Left lobe of liver (tissue), 2 donors: ENCODE results near the gene SEMA4D. TPM values are rescaled to one million over a fixed set of nuclear protein-coding genes. Genes with fewer than 3 reads are reported as not detected.
A peak's percentile ranks its signal among the peaks of the same experiment; 100 is the strongest.

Experiments
- ATAC-seq: fragments of 200-7000 bp; cut with Tn5 transposase; one replicate; pipeline ENCODE4 v1.9.1; 2020; ENCODE audit warnings: mild to moderate bottlenecking, moderate library complexity
- DNase-seq: peaks from one replicate; pipeline ENCODE4 v3.0.0-alpha.2; 2020; ENCODE audit warnings: low spot score
- total RNA-seq: library from RNA; stranded (reverse); gene quantifications from one replicate; pipeline ENCODE4 v1.2.1, GENCODE V29; 2021
- donor health status: DM: no; HTN: no; CAD: no; lungs with moderate emphysema.
- donor health status: DM: no; HTN: yes; CAD: no.

The SEMA4D gene
- total RNA-seq, 1 donor from 2014 or later, result 3.9 TPM

DNA sequence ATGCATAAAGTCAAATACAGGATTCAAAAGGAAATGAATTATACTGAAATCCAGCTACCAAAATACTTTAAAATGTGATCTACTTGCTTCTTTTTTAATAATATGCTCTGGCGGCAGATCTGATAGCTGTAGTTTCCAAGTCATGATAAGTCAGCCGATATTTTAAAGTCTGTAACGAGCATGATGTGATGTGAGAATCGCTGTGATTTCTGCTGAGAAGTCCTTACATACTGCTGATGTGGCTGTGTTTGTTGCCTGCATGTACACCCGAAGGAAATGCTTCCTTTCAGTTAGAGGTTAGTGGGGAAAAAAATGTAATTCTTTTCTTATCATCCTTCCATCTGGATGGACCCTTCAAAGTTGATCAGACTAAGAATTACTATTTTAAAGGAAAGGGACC lies 4.8 kb upstream of the SEMA4D start:
- DNase-seq (no peak), ATAC-seq (no peak)

DNA sequence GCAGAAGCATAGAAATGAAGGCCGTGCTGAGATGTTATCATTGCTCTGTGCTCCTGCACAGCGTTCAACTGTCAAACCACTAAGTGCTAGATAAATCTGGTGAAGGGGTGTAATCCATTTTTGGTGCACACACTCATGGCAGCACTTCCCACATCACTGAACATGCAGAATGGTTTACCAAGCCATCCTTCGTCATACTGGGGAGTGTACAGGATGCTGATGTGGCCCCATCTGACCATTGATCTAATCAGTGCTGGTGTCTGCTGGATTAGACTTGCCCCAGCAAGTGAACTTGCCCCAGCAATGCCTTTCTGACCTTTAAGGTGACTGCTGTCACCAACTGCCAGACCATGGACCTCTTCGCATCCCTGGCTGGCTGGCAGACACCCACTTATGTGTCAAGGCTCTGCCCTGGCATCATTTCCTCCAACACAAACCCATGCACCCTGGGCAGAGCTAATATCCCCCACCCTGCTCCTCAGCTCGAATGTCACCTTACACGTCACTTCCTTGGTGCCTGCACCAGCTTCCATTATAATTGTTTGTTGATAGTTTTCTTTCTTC lies 4.2 kb upstream of the SEMA4D start:
- ATAC-seq, result no peak
- DNase-seq, result peak; percentile 39

DNA sequence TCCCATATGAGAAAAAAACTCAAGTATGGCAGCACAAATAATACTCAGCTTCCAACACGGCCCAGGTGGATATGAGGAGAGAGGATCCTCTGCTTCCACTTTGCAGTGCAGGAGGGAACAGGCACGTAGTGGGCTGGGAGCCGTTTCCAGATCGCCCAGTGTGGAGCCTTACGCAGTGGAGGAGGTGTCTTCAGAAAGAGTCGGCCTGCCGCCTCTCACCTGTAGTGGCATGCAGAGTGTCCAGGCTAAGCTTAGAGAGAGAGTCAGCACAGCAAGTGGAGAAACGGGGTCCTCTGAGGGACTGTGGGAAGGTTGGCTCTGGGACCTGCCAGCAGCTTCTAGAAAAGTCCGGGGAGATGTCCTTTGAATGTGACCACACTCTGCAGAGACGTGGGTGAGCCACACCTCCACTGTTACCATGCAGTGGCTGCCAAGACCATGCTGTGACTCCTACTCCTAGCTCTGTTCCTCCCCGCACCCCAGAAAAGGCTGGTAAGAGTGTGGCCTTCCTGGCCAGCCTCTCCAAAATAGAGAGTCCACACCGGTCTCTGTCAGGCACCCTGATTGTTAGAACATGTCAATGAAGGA lies 3.5 kb upstream of the SEMA4D start:
- no peak for ATAC-seq

DNA sequence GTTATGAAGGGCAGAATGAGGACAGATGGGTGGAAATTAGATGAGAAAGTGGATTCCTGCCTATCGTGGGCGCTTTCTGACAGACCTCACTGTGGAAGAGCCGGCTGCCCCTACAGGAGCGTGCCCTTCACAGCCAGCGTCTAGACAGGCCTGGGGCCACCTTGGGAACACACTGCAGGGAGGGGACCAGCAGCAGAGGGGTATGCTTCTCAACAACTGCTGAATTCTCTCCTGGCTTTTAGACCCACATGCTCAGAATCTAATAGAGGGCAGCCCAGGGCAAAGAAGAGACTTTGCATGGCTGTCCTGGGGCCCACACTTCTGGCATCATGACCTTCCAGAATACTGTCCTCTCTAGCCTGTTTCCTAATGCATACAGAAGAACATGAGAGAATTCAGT lies 2.1 kb upstream of the SEMA4D start:
- ATAC-seq (no peak), DNase-seq (peak; percentile 42)

More for the DNA sequence above, 3.5 kb upstream of the SEMA4D start:
- DNase-seq, result peak; percentile 35

DNA sequence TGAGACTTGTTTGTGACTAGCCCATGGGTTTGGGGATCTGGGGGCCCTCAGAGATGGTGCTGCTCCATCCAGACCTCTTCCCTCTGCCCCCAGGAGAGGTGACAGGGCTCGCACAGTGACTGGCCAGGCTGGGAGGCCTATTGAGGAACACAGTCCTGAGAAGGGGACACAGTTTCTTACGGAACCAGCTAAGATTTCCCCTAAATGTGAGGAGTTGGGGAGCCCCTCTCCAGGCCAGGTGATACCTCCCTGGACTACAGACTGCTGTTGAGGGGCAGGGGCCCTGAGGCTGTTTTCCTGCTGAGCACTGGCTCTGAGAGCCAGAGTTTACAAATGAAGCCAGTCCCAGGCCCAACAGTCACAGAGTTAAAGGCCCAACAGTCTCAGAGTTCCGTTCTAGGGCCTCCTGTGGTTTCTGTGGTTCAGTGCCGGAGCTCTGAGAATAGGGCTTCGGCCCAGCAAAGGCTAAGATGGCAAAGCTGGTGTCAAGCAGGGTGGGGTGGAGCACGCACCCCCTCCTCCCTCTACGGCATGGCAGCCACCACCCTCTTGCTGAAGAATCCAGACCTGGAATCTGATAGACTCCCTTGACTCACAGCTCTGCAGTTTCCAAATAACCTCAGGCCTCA lies 1.1 kb upstream of the SEMA4D start:
- DNase-seq, result peak; percentile 45
- ATAC-seq, result no peak

DNA sequence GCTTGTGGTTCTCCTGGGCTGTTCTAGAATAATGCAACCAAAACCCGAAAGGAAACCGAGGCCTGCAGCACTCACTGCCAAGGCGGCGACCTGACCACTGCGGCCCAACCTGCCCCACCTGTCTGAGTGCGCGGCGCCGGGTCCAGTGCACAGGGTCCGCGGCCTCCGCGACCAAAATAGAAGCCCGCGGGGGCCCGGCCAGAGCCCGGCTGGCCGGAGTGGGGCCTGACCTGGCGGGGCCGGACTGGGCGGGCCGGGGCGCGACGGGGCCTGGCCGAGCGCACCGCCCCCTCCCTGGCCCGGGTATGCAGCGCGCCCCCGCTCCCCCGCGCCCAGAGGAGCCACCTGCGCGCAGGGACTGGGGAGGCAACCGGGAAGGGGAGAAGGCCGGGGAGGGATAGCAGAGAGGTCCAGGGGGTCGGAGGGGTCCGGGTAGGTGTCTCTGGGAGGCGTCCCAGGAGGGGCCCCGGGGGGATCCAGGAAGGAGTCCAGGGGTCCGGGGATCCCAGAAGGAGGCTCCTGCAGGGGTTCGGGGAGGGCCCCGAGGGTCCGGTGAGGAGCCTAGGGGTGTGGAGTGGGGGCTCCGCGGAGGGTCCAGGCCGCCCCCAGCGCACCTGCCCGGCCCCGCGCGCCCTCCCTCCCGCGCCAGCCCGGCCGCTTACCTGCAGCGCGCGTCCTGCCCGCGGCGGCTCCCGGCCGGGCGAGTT lies 503 bp downstream of the SEMA4D start:
- DNase-seq, result no peak
- ATAC-seq, result peak; percentile 65

DNA sequence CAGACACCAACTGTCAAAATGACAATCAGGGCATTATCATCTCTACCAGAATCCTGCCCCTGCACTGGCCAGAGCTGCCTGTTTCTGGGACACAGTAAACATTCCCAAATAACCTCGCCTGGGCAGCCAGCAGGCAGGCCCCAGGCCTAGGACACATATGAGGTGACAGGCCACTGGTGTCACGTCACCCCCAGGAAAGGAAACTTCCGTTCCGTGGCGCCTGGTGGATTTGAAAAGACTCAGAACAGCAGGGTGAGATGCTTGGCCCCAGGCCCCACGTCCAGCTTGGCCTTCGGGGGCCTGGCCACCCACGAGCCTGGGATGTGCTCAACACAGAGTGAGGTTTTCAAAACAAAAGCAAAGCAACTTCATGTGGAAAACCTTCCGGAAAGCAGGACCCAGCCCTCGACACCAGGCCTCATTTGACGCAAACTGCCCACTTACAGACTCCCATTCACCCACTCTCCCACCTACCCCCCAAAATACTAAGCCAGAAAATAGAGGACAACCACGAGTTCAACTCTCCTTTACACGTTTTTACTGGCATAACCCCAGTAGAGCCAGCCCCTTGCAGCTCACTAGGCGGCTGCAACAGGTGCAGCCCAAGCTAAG lies 1.2 kb downstream of the SEMA4D start:
- ATAC-seq (no peak), DNase-seq (no peak)

DNA sequence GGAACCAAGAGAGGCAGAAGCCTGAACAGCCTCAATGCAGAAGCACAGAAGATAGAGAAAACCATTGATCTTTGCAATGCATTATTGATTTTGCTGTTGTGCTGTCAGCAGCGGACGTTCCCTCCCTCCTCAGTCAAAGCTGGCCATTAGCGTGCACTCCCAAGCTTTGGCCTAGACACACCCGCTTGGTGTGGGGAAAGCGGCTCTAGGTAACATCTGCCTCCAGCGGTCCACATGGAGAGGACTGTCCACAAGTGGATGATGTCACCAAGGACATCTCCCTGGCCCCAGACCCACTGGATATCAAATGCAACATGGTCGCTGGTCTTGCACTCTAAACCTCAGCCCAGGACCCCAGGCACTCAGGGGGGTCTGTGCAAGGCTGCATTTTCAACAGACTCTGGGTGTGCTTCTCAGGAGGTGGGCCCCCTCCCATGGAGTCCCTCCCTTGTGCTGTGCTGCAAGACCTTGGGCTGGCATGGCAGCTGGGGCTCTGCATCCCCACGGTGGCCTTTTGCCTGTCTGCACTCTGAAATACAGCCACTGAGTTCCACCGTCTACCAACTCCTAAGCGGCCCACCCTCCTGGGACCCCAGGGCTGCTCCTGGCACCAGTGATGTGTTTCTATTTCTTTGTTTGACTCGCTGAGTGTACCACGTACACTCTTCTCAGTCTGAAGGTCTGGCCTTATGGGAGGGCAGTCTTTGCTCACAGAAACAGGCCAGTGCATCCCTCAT lies 1.9 kb downstream of the SEMA4D start:
- DNase-seq, result peak; percentile 44
- ATAC-seq, result no peak

DNA sequence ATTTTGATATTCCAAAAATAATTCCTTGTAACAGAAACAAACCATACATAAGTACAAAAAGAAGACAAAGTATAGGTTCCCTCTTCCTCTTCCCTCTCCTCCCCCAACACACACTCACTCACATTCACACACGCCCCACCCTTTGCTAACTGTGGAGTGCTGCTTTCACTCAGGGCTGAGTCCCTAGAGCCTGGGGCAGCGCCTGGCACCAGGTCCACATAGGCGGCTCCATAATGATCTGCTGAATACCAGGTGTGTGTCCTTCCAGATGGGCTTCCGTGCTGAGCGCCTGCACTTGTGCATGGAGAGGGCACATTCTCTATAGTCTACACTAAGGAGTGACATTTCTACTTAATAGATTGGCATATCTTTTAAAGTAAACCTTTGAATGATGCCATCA lies 3.7 kb downstream of the SEMA4D start:
- ATAC-seq, result no peak

DNA sequence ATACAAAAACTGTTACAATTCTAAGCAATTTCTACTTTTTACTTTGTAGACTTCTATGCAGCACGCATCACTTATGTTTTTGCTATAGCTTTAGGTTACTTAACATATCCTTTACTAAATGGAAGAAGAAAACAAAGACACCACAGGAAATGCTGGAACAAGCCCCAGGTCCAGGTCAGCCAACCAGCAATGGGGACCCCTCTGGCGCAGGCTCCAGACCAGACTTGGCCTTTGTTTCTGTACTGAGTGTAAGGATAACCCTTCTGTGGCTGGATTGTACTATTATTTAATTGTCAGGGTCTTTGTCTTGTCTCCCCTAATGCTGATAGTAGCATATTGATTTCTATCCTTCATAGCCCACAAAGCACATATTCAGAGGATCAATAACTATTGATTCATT lies 4.2 kb downstream of the SEMA4D start:
- ATAC-seq, result no peak

More for the DNA sequence above, 3.7 kb downstream of the SEMA4D start:
- DNase-seq, result peak; percentile 37

DNA sequence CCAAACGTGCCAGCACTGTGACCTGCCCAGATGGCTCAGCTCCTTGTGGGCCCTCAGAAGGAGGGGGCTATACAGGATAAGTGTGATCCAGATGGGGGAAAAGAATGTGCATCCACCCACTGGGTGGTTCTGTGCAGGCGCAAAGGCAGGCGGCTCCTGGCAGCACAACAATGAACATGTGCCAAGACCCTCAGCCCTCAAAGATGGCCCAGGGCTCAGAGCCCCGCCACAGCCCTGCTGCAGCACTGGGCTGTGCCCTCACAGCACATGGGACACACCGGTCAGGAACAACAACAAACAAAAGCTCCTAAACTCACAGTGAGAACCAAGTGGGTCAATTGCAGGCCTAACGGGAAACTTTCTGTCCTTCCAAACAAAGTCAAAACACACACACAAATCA lies 4.7 kb downstream of the SEMA4D start:
- peak; percentile 41 for DNase-seq
- no peak for ATAC-seq

More for the DNA sequence above, 4.2 kb downstream of the SEMA4D start:
- peak; percentile 12 for DNase-seq

DNA sequence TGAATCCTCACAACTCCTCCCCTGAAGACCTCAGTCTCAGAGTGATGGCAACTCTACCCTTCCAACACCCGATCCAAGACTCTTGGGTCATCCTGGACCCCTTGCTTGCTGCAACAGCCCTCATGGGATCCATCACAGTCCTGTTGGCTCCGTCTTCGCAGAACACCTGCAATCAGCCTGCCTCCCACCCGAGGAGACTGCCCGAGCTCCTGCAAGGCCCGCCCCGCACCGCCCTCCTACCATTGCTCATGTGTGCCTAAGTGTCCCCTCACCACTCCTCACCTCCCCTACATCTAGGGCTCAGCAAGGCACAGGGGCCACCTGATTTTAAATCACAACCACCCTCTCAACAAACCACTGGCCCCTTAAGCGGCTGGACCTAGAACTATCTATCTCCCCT lies 5.3 kb downstream of the SEMA4D start:
- ATAC-seq (no peak), DNase-seq (peak; percentile 32)

DNA sequence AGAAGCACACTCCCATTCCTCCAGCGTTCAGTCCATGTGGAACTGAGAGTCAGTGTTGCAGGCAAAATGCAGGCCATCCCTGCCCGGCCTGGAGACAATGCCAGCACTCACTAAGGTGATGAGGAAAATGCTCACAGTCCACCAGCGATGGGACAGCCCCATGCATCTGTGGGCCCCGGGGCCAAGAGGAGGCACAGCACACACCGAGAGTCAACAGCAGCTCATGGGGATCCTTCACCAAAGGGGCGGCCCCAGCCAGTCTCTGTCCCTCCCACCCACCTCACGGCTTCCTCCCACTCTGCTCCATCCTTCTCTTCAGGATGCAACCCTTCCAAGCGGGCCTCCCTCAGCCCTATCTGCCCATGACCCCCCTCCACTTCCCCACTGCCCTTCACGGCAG lies 6.2 kb downstream of the SEMA4D start:
- DNase-seq (peak; percentile 32), ATAC-seq (no peak)

DNA sequence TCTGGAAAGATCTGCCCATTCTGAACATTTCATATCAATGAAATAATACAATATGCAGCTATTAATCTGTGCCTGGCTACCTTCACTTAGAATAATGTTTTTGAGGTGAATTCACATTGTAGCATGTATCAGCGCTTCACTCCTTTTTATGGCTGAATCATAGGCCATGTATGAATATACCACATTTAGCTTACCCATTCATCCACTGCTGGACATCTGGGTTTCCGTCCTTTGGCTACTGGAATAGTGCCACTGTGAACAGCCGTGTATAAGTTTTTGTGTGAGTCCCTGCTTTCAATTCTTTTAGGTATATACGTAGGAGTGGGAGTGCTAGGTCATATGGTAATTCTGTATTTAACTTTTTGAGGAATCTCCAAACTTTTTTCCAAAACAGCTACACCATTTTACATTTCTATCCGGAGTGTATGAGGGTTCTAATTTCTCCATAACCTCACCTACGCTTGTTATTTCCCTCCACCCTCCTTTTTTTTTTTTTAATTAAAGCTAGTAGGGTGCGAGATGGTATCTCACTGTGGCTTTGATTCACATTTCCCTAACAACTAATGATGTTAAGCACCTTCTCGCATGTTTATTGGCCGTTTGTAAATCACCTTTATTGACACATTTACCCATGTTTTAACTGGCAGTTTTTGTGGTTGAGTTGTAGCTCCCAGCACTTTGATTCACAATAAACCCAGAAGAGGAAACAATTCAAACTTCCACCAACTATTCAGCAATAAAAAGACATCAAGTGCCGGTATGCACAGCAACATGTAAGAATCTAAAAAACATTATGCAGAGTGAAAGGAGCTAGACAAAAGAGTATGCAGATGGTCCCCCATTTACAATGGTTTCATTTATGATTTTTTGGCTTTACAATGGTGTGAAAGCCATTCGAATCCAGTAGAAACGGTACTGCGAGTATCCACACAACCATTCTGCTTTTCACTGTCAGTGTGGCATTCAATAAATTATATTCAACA lies 8.1 kb downstream of the SEMA4D start:
- ATAC-seq, result no peak
- no peak for DNase-seq

DNA sequence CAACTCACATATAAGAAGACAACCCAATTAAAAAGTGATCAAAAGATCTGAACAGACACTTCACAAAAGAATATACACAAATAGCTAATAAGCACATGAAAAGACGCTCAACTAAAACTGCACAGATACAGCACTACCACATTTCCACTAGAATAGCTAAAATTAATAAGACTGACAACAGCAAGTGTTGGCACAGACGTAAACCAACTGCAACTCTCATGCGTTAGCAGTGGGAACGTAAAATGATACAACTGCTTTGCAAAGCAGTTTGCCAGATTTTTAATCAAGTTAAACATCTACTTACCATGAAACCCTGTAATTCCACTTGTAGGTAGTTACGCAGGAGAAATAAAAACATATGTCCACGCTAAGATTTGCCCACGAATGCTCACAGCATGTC lies 9.0 kb downstream of the SEMA4D start:
- no peak for ATAC-seq
- no peak for DNase-seq

DNA sequence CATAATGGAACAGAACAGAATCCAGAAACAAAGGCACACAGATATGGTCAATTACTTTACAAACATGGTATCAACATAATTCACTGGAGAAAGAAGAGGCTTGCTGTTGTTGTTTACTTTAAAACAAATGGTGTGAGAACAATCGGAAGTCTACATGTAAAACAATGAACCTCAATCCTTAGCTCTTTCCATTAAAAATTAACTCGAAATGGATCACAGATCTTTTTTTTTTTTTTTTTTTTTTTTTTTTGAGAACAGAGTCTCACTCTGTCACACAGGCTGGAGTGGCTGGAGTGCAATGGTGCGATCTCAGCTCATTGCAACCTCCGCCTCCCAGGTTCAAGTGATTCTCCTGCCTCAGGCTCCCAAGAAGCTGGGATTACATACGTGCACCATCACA lies 9.8 kb downstream of the SEMA4D start:
- DNase-seq, result no peak

DNA sequence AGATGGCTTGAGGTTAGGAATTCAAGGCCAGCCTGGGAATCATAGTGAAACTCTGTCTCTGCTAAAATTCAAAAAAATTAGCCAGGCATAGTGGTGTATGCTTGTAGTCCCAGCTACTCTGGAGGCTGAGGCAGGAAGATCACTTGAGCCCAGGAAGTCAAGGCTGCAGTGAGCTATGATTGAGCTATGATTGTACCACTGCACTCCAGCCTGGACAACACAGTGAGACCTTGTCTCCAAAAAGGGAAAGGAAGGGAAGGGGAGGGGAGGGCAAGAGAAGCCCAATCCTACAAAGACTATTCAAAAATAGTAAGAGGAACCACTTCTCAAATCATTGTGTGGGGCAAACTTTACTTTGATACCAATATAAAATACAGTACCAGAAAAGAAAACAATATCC lies 11.2 kb downstream of the SEMA4D start:
- ATAC-seq (no peak), DNase-seq (peak; percentile 8)

More for the DNA sequence above, 9.8 kb downstream of the SEMA4D start:
- ATAC-seq, result no peak

DNA sequence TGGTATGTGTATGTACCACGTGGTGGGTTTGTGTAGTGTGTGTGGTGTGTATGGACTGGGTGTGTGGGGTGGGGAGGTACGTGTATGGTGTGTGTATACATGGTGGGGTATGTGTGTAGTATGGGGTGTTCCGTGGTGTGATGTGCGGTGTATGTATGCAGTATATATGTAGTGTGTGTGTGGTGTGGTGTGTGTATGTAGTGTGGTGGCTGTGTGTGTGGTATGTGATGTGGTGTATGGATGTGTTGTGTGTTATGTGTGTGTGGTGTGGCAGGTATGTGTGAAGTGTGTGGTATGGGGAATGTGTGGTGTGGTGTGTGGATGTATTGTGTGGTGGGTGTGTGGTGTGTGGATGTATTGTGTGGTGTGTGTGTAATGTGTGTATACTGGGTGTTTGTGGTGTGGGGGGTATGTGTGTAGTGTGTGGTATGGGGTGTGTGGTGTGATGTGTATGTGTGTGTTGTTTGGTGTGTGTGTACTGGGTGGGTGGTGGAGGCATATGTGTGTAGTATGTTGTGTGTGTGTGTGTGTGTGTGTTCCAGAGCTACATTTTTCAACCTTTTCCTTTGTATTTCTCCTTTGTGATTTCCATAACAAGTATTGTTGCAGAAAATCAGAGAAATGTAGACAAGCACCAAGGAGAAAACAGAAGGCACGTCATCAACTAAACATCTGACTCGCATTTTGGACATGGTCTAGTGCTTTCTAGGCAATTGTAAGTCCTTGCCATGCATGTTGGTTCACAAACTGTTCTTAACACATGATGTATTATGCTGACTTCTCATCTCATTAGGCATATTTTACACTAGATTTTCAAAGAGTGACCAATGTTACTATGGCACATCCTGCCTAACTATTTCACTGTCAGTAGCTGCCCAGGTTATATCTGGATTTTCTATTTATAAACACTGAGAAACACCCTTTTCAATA lies 13.2 kb downstream of the SEMA4D start:
- ATAC-seq (no peak), DNase-seq (no peak)
